ENCODE measurements around the gene EIF1.
"Not testable (repeated sequence)": the region's sequence is repeated elsewhere in the genome, so short reads cannot be mapped to it uniquely, and the experiment has no call there.

The EIF1 gene

DNA sequence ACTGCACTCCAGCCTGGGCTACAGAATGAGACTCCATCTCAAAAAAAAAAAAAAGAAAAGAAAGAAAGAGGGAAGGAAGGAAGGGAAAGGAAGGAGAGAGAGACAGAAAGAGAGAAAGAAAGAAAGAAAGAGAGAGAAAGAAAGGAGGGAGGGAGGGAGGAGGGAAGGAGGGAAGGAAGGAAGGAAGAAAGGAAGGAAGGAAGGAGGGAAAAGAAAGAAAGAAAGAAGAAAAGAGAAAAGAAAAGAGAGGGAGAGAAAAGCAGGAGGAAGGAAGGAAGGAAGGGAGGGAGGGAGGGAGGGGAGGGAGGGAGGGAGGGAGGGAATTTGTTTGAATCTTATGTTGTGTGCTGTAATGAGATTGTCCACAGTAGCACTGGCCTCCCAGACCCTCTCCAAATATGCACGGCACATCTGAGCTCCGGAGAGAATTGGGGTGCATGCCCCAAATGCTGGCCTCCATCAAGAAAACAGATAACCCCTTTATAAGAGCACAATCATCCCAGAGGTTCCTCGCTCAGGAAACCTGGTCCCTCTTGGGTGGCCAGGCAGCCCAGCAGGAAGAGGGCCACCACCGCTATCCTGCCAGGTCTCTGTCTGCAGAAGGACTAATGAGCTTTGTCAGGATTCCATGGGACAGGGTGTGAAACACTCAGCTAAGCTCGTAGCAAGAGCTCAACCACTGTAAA lies 8.8 kb upstream of the EIF1 start:
- Histone ChIP-seq H3K36me3 (ENCODE audit: control insufficient read depth, insufficient read depth, low read length) (no peaks in the 10 kb centered on the region), H3K27ac (ENCODE audit: insufficient read depth, low read length, poor library complexity, severe bottlenecking) (peak overlapping the region; percentile 80), H3K4me1 (ENCODE audit: control insufficient read depth, insufficient read depth, low read length, poor library complexity, severe bottlenecking) (peaks cover 4% of the 10 kb centered on the region)

DNA sequence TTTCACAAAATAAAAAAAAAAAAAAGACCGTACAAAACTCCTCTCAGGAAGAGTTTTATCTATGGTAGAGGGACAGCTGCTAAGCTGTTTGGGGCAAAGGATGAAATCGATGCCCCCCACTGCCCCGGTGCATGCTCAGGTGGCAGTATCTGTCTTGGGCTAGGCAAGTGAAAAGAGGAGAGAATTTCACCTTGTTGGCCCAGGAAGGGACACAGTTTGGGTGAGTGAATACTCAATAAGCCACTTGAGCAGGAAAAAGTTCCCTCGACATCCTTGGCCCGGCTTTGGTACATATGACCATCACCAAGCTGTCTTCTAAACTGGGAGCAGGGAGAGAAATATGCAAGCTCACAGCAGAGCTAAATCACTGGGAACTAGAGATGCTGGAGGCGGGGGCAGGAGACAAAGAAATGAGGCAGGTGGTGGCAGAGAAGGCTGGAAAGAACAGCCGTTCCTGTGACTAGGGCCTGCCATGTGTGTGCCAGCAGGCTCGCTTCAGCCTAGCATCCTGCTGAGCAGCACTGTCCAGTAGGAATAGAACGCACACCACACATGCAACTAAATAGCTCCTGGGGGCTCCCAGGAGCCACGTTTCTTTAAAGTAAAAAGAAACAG lies 8.2 kb upstream of the EIF1 start:
- Histone ChIP-seq H3K27me3 (replicated peaks; ENCODE audit: control insufficient read depth, insufficient read depth, low read length, poor library complexity, severe bottlenecking) (no peaks in the 10 kb centered on the region), H3K36me3 (ENCODE audit: control insufficient read depth, insufficient read depth, low read length) (no peaks in the 10 kb centered on the region), H3K27ac (ENCODE audit: insufficient read depth, low read length, poor library complexity, severe bottlenecking) (no peak overlapping the region), H3K4me1 (ENCODE audit: control insufficient read depth, insufficient read depth, low read length, poor library complexity, severe bottlenecking) (peaks cover 4% of the 10 kb centered on the region), H3K4me3 (ENCODE audit: insufficient read depth, low read depth, low read length, poor library complexity, severe bottlenecking) (no peak overlapping the region), H3K9me3 (ENCODE audit: control insufficient read depth, low read length) (no peaks in the 10 kb centered on the region)
- DNase-seq = no peak

More for the DNA sequence above, 8.8 kb upstream of the EIF1 start:
- DNase-seq = no peak
- H3K4me3 ChIP-seq (ENCODE audit: insufficient read depth, low read depth, low read length, poor library complexity, severe bottlenecking) = no peak overlapping the region
- H3K9me3 ChIP-seq (ENCODE audit: control insufficient read depth, low read length) = no peaks in the 10 kb centered on the region
- no peaks in the 10 kb centered on the region for H3K27me3 ChIP-seq (replicated peaks; ENCODE audit: control insufficient read depth, insufficient read depth, low read length, poor library complexity, severe bottlenecking)

DNA sequence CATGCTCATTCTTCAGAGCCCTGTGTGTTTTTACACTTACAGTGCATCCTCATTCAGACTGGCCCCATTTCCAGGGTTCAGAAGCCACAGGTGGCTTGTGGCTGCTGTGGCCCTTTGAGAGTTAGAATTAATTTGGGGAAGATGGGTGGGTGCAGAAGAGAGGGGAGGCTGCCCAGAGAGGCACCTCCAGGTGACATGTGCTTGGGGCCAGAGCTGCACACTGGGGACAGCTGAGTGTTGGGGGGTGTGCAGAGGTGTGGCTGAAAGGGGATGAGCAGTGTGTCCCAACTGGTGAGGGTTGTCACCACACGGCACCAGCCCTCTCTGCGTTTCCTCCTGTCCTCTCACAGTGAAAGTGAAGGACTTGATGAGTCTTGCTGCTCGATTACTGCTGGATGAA lies 6.9 kb upstream of the EIF1 start:
- H3K27ac ChIP-seq (ENCODE audit: insufficient read depth, low read length, poor library complexity, severe bottlenecking) = no peak overlapping the region
- H3K9me3 ChIP-seq (ENCODE audit: control insufficient read depth, low read length) = no peaks in the 10 kb centered on the region
- H3K4me1 ChIP-seq (ENCODE audit: control insufficient read depth, insufficient read depth, low read length, poor library complexity, severe bottlenecking) = peaks cover 4% of the 10 kb centered on the region
- H3K36me3 ChIP-seq (ENCODE audit: control insufficient read depth, insufficient read depth, low read length) = no peaks in the 10 kb centered on the region
- no peak for DNase-seq
- no peaks in the 10 kb centered on the region for H3K27me3 ChIP-seq (replicated peaks; ENCODE audit: control insufficient read depth, insufficient read depth, low read length, poor library complexity, severe bottlenecking)
- no peak overlapping the region for H3K4me3 ChIP-seq (ENCODE audit: insufficient read depth, low read depth, low read length, poor library complexity, severe bottlenecking)

DNA sequence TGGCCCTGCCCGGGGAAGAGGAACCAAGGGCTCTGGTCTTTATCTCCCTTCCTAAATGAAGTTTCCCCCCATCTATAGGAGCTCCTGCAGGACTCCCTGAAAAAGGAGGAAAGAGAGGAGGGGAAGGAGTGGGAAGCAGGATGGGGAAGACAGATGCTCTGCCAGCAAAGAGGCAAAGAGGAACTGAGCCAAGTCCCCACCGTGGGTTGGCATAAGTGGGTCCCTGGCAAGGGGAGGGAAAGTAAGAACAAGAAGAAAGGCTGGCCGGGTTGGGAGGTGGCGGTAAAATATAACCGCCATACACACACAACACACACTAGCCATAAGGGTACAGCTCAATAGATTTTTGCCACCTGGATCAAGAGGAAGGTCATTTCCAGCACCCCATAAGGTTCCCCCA lies 6.1 kb upstream of the EIF1 start:
- no peak overlapping the region for H3K4me3 ChIP-seq (ENCODE audit: insufficient read depth, low read depth, low read length, poor library complexity, severe bottlenecking)
- no peaks in the 10 kb centered on the region for H3K27me3 ChIP-seq (replicated peaks; ENCODE audit: control insufficient read depth, insufficient read depth, low read length, poor library complexity, severe bottlenecking)
- no peak overlapping the region for H3K27ac ChIP-seq (ENCODE audit: insufficient read depth, low read length, poor library complexity, severe bottlenecking)
- H3K9me3 ChIP-seq (ENCODE audit: control insufficient read depth, low read length) = no peaks in the 10 kb centered on the region
- no peaks in the 10 kb centered on the region for H3K36me3 ChIP-seq (ENCODE audit: control insufficient read depth, insufficient read depth, low read length)
- peaks cover 7% of the 10 kb centered on the region for H3K4me1 ChIP-seq (ENCODE audit: control insufficient read depth, insufficient read depth, low read length, poor library complexity, severe bottlenecking)
- no peak for DNase-seq

DNA sequence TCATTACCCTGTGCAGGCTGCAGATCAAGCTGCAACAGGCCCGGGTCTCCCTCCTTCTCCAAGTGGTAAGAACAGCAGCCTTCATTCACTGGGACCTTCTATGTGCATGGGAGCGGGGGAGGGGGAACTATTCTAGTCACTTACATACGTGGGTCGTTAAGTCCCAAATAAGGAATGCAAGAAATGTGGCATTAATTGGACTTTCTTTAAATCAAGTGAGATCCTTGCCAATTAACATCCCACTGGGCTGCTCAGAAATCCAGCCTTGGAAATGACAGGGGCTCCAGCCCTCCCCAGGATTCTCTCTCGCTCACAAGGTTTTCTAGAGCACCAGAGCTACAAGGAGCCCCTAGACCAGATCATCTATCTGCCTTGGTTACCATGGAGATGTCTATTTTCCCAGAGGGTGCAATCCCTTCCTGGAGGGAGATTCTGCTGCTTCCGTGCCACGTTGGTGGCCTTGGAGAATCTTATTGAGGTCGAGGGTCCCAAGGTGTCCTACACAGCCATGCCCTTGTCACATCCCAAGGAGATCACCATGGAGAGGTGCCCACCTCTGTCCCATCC lies 5.2 kb upstream of the EIF1 start:
- no peaks in the 10 kb centered on the region for H3K9me3 ChIP-seq (ENCODE audit: control insufficient read depth, low read length)
- no peaks in the 10 kb centered on the region for H3K27me3 ChIP-seq (replicated peaks; ENCODE audit: control insufficient read depth, insufficient read depth, low read length, poor library complexity, severe bottlenecking)
- no peak overlapping the region for H3K27ac ChIP-seq (ENCODE audit: insufficient read depth, low read length, poor library complexity, severe bottlenecking)
- H3K4me3 ChIP-seq (ENCODE audit: insufficient read depth, low read depth, low read length, poor library complexity, severe bottlenecking) = no peak overlapping the region
- DNase-seq = no peak
- no peaks in the 10 kb centered on the region for H3K36me3 ChIP-seq (ENCODE audit: control insufficient read depth, insufficient read depth, low read length)
- H3K4me1 ChIP-seq (ENCODE audit: control insufficient read depth, insufficient read depth, low read length, poor library complexity, severe bottlenecking) = peaks cover 13% of the 10 kb centered on the region

DNA sequence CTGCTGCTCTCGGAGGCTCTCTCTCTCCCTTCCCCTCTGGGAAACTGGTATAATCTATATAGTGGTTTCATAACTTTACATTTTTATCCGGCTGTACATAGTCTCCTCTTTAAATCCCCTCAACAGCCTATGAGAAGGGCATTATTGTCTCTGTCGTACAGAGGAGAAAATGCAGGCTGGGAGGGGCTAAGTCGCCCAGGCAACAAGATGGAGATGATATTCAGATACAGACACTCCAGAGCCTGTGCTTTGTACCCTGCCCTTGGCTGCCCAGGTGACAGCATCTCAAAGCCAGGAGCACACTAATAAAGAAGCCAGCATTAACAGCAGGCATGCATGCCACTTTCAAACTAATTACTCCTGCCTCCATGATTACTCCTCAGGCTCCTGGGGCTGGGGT lies 4.7 kb upstream of the EIF1 start:
- H3K27me3 ChIP-seq (replicated peaks; ENCODE audit: control insufficient read depth, insufficient read depth, low read length, poor library complexity, severe bottlenecking) = no peaks in the 10 kb centered on the region
- H3K4me1 ChIP-seq (ENCODE audit: control insufficient read depth, insufficient read depth, low read length, poor library complexity, severe bottlenecking) = peaks cover 13% of the 10 kb centered on the region
- H3K36me3 ChIP-seq (ENCODE audit: control insufficient read depth, insufficient read depth, low read length) = peaks cover 3% of the 10 kb centered on the region
- DNase-seq = no peak
- H3K27ac ChIP-seq (ENCODE audit: insufficient read depth, low read length, poor library complexity, severe bottlenecking) = no peak overlapping the region
- no peaks in the 10 kb centered on the region for H3K9me3 ChIP-seq (ENCODE audit: control insufficient read depth, low read length)
- H3K4me3 ChIP-seq (ENCODE audit: insufficient read depth, low read depth, low read length, poor library complexity, severe bottlenecking) = no peak overlapping the region

DNA sequence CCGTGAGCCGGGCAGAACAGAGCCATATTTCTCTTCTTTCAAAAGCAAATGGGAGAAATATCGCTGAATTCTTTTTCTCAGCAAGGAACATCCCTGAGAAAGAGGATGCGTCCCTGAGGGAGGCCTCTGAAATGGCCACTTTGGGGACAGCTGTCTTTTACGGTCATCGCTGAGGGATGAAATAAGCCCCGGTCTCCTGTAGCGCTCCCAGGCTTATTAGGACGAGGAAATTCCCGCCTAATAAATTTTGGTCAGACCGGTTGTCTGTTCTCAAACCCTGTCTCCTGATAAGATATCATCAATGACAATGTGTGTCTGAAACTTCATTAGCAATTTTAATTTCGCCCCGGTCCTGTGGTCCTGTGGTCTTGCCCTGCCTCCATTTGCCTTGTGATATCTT lies 2.9 kb upstream of the EIF1 start:
- H3K9me3 ChIP-seq (ENCODE audit: control insufficient read depth, low read length); H3K27me3 ChIP-seq (replicated peaks; ENCODE audit: control insufficient read depth, insufficient read depth, low read length, poor library complexity, severe bottlenecking); H3K27ac ChIP-seq (ENCODE audit: insufficient read depth, low read length, poor library complexity, severe bottlenecking); H3K4me3 ChIP-seq (ENCODE audit: insufficient read depth, low read depth, low read length, poor library complexity, severe bottlenecking); DNase-seq: not testable (repeated sequence)
- H3K36me3 ChIP-seq (ENCODE audit: control insufficient read depth, insufficient read depth, low read length) = peaks cover 18% of the 10 kb centered on the region
- peaks cover 18% of the 10 kb centered on the region for H3K4me1 ChIP-seq (ENCODE audit: control insufficient read depth, insufficient read depth, low read length, poor library complexity, severe bottlenecking)

DNA sequence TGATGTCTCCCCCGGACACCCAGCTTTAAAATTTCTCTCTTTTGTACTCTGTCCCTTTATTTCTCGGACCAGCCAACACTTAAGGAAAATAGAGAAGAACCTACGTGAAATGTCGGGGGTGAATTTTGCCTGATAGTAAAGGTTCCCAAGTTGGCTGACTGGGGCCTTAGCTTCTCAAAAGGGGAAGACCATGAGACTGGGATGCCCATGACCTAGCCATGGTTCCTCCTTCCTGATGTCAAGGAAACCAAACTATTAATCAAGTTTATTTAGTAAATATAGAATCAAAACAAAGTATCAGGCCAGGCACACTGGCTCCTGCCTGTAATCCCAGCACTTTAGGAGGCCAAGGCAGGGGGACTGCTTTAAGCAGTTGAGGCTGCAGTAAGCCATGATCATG lies 2.4 kb upstream of the EIF1 start:
- DNase-seq = no peak
- Histone ChIP-seq H3K27ac (ENCODE audit: insufficient read depth, low read length, poor library complexity, severe bottlenecking) (no peak overlapping the region), H3K4me3 (ENCODE audit: insufficient read depth, low read depth, low read length, poor library complexity, severe bottlenecking) (no peak overlapping the region), H3K9me3 (ENCODE audit: control insufficient read depth, low read length) (no peaks in the 10 kb centered on the region), H3K4me1 (ENCODE audit: control insufficient read depth, insufficient read depth, low read length, poor library complexity, severe bottlenecking) (peaks cover 23% of the 10 kb centered on the region), H3K27me3 (replicated peaks; ENCODE audit: control insufficient read depth, insufficient read depth, low read length, poor library complexity, severe bottlenecking) (no peaks in the 10 kb centered on the region), H3K36me3 (ENCODE audit: control insufficient read depth, insufficient read depth, low read length) (peaks cover 23% of the 10 kb centered on the region)

DNA sequence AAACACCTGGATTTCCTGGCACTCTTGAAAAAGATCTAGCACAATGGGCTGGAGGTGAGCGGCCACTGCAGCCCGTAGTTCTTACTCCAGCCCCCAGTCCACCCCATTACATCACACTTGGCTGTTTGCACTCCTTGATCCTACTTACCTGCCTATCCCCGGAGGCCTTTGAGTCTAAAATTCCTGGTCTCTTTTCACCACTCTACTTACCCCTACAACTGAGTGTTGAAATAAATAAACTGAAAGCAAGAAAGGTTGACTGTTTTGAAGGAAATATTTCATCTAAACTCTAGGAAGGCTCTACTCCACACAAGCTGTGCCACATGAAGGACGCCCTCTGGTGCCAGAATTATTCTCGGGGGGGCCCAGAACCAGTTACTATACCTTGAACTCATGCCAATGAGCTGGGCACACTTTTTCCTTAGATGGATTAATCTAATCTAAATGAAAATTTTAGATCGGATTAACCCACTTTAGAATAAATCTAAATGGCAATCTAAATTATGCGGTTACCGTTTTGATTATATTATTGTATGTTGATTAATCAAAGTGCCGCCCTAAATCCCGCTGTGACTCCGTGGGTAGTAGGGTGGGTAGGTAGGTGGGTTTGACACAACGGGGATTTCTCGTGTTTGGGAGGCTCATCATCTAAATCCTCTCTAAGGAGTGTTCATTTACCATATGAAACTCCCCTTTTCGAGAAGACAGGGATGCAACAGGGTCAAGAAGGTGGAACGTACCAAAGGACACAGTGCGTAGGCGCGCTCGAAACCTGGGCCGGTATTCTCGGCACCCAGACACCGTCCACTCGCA lies 651 bp upstream of the EIF1 start:
- Histone ChIP-seq H3K27me3 (replicated peaks; ENCODE audit: control insufficient read depth, insufficient read depth, low read length, poor library complexity, severe bottlenecking) (no peaks in the 10 kb centered on the region), H3K9me3 (ENCODE audit: control insufficient read depth, low read length) (no peaks in the 10 kb centered on the region), H3K4me3 (ENCODE audit: insufficient read depth, low read depth, low read length, poor library complexity, severe bottlenecking) (peak overlapping the region; percentile 92), H3K4me1 (ENCODE audit: control insufficient read depth, insufficient read depth, low read length, poor library complexity, severe bottlenecking) (peaks cover 29% of the 10 kb centered on the region), H3K27ac (ENCODE audit: insufficient read depth, low read length, poor library complexity, severe bottlenecking) (peak overlapping the region; percentile 100), H3K36me3 (ENCODE audit: control insufficient read depth, insufficient read depth, low read length) (peaks cover 41% of the 10 kb centered on the region)
- peak in 2 of 3 donors; percentile 45 to 49 for DNase-seq
